NT2/D1 (cell line): ENCODE results near the gene LPP.

Experiments used
- DNase-seq: peaks from one replicate; pipeline ENCODE4 v3.0.0-alpha.2; 2011; ENCODE audit warnings: low read depth, low spot score
- H3K27me3 ChIP-seq: 2 replicates; pipeline ENCODE4 v1.6.0; 2011; ENCODE audit warnings: mild to moderate bottlenecking; ENCODE audit not compliant: insufficient read length, insufficient read depth
- H3K36me3 ChIP-seq: 2 replicates; pipeline ENCODE4 v1.6.1; 2011; ENCODE audit warnings: mild to moderate bottlenecking, low read length, mixed read lengths; ENCODE audit not compliant: insufficient read depth, insufficient read length
- H3K4me1 ChIP-seq: 2 replicates; pipeline ENCODE4 v1.5.1; 2011; ENCODE audit not compliant: insufficient read depth, insufficient read length
- H3K4me3 ChIP-seq: 2 replicates; pipeline ENCODE4 v1.5.1; 2011; ENCODE audit warnings: low read depth; ENCODE audit not compliant: insufficient read length
- H3K9ac ChIP-seq: 2 replicates; pipeline ENCODE4 v1.6.0; 2011; ENCODE audit warnings: low read depth; ENCODE audit not compliant: insufficient read length
- H3K9me3 ChIP-seq: 2 replicates; pipeline ENCODE4 v1.5.1; 2011; ENCODE audit warnings: mild to moderate bottlenecking, low read length; ENCODE audit not compliant: insufficient read depth
- SUZ12 ChIP-seq: IDR thresholded peaks from 2 replicates; pipeline ENCODE4 v1.6.1; 2011; ENCODE audit not compliant: insufficient read length, insufficient read depth; ENCODE audit errors: extremely low read depth
- YY1 ChIP-seq: IDR thresholded peaks from 2 replicates; pipeline ENCODE4 v1.6.1; 2011; ENCODE audit not compliant: insufficient read length, insufficient read depth
- ZNF274 ChIP-seq: IDR thresholded peaks from 2 replicates; pipeline ENCODE4 v1.6.1; 2011; ENCODE audit warnings: mild to moderate bottlenecking, low read depth, low read length

The LPP gene

DNA sequence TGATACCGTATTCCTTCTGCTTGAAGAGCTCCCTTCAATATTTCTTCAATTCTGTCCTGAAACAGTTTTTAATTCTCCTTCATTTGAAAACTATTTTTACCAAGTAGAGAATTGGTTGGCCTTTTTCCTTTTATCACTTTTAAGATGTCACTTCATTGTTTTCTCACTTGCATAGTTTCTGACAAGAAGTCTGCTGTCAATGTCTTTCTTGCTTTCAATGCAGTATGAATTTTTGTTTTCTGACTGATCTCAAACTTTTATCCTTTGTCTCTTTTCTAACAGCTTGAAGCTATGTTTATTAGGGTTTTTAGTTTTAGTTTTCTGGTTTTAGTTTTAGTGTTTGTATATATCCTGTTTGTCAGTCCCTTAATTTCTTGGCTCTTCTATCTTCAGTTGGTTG is 653.0 kb downstream of the LPP start:
- no peaks in the 10 kb centered on the region for H3K4me1 ChIP-seq
- no peak for DNase-seq

DNA sequence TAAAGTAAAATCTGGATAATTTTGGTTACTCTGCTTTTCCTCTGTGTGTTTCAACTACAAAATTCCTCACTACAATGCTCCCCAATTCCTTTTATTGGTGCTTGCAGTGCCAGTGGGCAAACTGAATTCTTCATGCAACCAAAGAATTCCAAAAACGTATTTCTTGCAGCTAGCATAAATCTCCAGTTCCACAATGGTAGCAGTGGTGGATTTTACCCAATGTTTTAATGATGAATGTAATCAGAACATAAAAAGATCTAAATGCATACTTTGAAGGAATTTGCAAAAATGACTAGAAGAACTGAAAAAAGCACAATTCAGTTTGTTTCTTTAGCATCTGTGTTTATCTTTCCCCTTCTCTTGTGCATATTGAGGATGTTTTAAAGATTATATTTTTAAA is 658.2 kb downstream of the LPP start:
- no peak for TF ChIP-seq YY1
- no peak for TF ChIP-seq SUZ12
- no peak for TF ChIP-seq ZNF274
- no peak overlapping the region for H3K4me3 ChIP-seq
- no peak overlapping the region for H3K9ac ChIP-seq
- no peaks in the 10 kb centered on the region for H3K36me3 ChIP-seq
- no peaks in the 10 kb centered on the region for H3K27me3 ChIP-seq
- peaks cover 7% of the 10 kb centered on the region for H3K9me3 ChIP-seq
- no peaks in the 10 kb centered on the region for H3K4me1 ChIP-seq
- no peak for DNase-seq

More for the DNA sequence above, 653.0 kb downstream of the LPP start:
- Histone ChIP-seq H3K27me3 (no peaks in the 10 kb centered on the region), H3K9me3 (peaks cover 17% of the 10 kb centered on the region), H3K36me3 (no peaks in the 10 kb centered on the region), H3K9ac (no peak overlapping the region), H3K4me3 (no peak overlapping the region)
- TF ChIP-seq ZNF274 (no peak), YY1 (no peak), SUZ12 (no peak)

DNA sequence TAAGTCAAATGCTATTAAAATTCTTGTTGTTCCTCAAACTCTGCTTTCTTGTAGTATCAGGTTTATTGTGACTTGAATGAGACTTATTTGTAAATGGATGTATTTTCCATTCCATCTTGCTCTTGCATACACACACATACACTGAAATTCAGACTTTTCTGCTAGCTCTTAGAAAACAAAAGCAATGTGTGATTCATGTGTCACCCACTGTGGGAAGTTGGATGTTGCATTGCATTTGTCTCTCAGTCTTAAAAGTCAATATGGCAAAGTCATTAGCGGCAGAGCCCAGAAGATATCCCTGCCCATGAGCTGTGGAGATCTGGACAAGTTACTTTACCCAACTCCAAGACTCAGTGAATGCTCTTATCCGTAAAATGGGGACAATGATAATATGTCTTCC is 660.6 kb downstream of the LPP start:
- no peak for DNase-seq
- H3K36me3 ChIP-seq, result no peaks in the 10 kb centered on the region
- H3K27me3 ChIP-seq, result no peaks in the 10 kb centered on the region
- H3K9me3 ChIP-seq, result no peaks in the 10 kb centered on the region
- no peak overlapping the region for H3K4me3 ChIP-seq
- H3K9ac ChIP-seq, result no peak overlapping the region
- no peaks in the 10 kb centered on the region for H3K4me1 ChIP-seq
- TF ChIP-seq ZNF274, result no peak
- TF ChIP-seq YY1, result no peak
- no peak for TF ChIP-seq SUZ12

DNA sequence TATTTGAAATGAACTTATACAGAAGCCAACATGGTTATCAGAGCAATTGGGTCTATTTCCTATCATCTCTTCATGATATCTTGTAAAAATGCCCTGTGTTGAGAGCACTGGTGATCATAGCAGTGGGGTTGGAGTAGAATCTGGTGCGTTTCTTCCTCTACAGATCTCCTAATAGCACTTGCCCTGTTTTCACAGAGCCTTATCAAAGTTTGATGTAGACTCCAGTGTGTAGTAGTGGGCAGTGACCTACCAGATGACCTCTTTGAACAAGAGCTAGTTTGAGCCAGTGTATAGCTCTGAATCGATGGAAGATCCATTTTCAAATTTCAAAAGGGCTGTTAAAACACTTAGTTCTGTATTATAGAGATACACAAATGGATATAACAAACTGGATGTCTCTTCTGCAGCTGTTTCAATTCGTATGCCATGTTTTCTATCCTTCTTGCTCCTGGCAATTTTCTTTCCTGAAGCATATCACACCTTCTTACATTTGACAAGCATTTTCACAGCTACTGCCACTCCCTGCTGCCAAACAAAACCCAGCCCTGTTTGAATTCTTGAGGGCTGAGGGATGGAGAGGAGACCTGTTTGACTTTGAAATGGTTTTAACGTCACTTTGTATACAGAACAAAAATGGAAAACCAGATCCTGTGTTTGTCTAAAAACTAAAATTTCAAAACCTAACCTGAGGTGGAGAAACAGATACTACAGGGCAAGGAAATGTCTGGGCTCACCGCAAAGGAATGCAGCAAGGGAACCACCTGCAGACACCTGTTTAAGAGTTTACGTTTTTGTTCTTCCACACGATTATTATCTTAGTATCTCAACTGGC is 663.4 kb downstream of the LPP start:
- Histone ChIP-seq H3K4me1 (no peaks in the 10 kb centered on the region), H3K36me3 (no peaks in the 10 kb centered on the region), H3K9me3 (no peaks in the 10 kb centered on the region), H3K9ac (no peak overlapping the region), H3K27me3 (no peaks in the 10 kb centered on the region), H3K4me3 (no peak overlapping the region)
- DNase-seq, result no peak
- TF ChIP-seq ZNF274 (no peak), YY1 (no peak), SUZ12 (no peak)

DNA sequence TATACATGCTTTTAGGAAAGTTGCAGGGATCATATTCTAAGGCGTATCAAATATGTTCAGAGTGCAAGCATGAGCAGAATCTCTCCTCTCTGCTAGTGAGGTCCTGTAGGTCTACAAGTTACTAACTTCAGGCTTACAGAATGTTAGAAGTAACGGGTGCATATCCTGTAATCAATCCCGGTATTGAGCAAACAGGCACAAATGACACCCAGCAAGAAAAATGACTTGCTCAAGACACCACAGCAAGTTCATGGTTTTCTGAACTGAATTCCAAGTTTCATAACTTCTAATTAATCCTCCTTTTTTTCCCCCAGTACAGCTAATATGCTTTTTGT is 663.9 kb downstream of the LPP start:
- Histone ChIP-seq H3K4me1 (no peaks in the 10 kb centered on the region), H3K36me3 (no peaks in the 10 kb centered on the region), H3K4me3 (no peak overlapping the region), H3K9me3 (no peaks in the 10 kb centered on the region), H3K9ac (no peak overlapping the region), H3K27me3 (no peaks in the 10 kb centered on the region)
- no peak for DNase-seq
- no peak for TF ChIP-seq YY1
- TF ChIP-seq ZNF274, result no peak
- no peak for TF ChIP-seq SUZ12

DNA sequence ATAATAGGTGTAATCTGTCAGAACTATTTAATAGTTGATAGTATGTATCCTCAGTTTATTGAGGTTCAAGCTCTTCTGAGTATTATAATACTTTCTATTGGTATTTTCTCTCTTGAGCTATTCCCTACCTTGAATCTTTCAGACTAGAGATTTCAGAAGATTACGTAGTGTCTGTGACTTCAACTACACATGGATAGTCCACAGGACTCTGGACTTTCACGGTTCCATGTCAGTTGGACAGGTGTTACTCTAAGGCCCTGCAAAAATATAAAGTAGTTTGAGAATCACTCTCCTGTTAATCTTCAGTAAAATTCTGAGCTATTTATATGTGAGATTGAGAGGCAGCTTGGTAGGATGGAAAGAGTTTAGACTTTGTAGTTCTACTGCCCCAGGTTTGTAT is 664.3 kb downstream of the LPP start:
- Histone ChIP-seq H3K4me3 (no peak overlapping the region), H3K36me3 (no peaks in the 10 kb centered on the region), H3K4me1 (no peaks in the 10 kb centered on the region), H3K27me3 (no peaks in the 10 kb centered on the region), H3K9me3 (no peaks in the 10 kb centered on the region), H3K9ac (no peak overlapping the region)
- DNase-seq, result no peak
- TF ChIP-seq SUZ12 (no peak), YY1 (no peak), ZNF274 (no peak)

DNA sequence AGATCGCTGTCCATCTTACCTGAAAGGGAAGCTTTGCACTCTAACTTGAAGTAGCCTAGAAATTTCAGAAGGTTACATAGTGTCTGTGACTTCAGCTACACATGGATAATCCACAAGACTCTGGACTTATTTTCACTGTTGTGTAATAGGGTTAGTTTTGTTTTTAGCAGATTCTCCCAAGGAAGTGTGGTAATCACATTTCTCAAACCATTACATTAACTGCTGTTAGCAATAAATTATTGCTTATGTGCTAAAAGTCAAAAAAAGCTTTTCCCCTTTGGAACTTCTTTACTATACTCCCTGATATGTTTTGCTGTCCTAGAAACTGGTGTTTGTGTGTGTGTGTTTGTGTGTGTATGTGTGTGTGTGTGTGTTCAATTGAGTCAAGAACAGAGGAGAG is 666.0 kb downstream of the LPP start:
- no peaks in the 10 kb centered on the region for H3K36me3 ChIP-seq
- no peak for DNase-seq
- H3K9ac ChIP-seq, result no peak overlapping the region
- TF ChIP-seq ZNF274, result no peak
- no peak for TF ChIP-seq YY1
- TF ChIP-seq SUZ12, result no peak
- no peaks in the 10 kb centered on the region for H3K27me3 ChIP-seq
- no peaks in the 10 kb centered on the region for H3K9me3 ChIP-seq
- no peaks in the 10 kb centered on the region for H3K4me1 ChIP-seq
- no peak overlapping the region for H3K4me3 ChIP-seq

DNA sequence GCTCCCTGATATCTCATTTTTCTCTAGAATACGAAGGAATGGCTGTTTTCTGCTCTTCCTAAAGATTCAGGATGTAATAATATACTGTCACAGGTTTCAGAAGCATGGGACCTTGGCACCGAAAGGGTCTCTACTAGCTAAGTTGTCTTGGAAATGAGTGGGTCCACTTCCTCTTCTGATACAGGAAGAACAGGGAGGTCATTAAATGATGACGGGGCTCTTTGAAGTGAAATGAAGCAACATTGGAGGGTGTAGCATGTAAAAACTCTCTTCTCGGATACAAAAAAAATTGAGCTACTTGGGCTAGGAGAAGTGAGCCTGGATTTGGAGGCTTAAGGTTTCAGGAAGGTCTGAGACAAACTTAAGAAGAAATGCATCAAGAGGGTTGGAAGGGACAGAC is 668.0 kb downstream of the LPP start:
- H3K9ac ChIP-seq, result no peak overlapping the region
- no peaks in the 10 kb centered on the region for H3K27me3 ChIP-seq
- no peak overlapping the region for H3K4me3 ChIP-seq
- no peak for DNase-seq
- H3K9me3 ChIP-seq, result no peaks in the 10 kb centered on the region
- TF ChIP-seq SUZ12, result no peak
- no peak for TF ChIP-seq YY1
- no peak for TF ChIP-seq ZNF274
- H3K4me1 ChIP-seq, result no peaks in the 10 kb centered on the region
- H3K36me3 ChIP-seq, result no peaks in the 10 kb centered on the region
